Putamen (tissue), 1 donor: ENCODE measurements around the gene MT2A.

Source experiments
- DNase-seq: peaks from one replicate; pipeline ENCODE4 v3.0.0-alpha.2; 2016; ENCODE audit warnings: low spot score

Gene MT2A

DNA sequence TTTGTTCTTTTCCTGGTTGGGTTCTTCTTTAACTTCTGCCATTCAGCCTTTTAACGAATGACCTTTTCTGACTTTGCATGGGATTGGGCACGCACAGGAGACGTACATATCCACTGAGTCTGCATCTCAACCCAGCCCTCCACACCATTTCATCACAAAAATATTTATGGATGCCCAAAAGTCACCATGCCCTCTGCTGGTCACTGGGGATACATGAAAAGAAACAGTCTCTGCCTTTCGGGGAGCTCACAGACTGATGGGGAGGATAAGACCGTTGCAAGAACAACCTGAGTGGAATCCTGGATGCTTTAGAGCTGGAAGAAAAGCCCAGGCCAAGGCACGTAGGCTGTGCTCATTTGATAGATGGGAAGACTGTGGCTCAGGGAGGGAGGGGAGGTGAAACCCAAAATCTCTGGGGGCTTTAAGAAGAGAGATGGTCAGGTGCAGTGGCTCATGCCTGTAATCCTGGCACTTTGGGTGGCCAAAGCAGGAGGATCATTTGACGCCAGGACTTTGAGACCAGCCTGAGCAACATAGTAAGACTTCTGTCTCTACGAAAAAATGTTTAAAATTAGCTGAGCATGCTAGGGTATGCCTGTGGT lies 7.9 kb upstream of the MT2A start:
- no peak for DNase-seq

DNA sequence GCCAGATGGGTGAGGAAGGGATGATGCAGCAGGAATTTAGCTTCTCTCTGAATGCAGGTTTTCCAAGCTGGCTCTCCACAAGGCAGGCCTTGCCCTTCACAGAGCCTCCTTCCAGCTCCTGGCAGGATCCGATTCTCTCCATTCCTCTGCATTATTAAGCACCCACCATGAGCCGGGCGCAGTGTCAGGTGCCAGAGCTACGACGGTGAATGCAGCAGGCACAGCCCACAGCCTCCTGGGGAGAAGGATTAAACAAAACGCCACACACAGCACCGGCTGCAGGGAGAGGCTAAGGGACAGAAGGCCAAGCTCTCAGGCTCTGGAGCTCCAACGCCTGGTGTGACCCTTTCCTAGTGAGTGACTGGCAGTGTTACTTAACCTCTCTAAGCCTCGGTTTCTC lies 7.1 kb upstream of the MT2A start:
- DNase-seq = no peak

DNA sequence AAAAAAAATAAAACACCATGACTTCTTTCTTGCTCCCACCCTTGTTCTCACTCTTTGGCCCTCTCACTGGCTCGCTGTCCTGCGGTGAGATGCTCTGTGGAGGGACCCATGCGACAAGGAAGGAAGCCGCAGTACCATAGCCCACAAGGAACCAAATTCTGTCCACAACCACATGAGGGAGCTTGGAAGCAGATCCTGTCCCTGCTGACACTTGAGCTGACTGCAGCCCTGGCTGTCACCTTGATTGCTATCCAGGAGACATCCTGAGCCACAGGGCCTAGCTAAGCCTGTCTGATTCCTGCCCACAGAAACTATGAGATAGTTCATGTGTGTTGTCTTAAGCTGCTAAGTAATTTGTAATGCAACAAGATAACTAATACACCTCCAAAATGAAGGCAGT lies 4.8 kb upstream of the MT2A start:
- DNase-seq = no peak

DNA sequence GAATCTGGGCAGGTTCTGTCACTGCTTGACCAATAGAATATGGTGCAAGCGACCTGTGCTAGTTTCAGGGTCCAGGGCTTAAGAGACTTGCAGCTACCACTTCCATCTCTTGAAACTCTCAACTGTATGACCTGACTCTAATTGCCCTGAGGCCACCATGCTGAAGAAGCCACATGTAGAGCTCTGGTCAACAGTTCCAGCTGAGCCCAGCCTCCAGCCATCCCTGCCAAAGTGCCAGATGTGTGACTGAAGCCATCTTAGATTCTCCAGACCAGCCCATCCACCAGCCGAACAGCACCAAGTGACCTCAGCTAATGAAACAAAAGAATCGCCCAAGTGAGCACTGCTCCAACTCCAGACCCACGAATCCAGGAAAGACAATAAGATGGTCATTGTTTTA lies 3.4 kb upstream of the MT2A start:
- no peak for DNase-seq

DNA sequence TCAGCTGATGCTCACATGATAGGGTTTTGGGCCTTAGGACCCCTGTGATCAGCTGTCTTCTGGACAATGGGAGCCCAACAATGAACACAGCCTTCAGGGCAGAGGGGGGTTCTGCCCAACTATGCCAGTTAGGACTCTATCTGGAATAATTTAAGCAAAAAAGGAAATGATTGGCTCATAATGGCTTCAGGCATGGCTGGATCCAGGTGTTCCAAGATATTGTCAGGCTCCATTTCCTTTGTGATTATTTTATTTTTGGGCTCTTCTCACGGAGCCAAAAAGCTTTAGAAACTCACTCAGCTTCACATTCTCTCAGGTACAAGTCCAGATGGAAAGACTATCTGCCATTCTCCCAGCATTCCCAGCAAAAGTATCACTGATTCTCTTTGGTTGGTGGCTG lies 2.9 kb upstream of the MT2A start:
- DNase-seq = no peak

GRCh38 chr16:56606071-56606475 lies 2.3 kb upstream of the MT2A start:
- no peak for DNase-seq

DNA sequence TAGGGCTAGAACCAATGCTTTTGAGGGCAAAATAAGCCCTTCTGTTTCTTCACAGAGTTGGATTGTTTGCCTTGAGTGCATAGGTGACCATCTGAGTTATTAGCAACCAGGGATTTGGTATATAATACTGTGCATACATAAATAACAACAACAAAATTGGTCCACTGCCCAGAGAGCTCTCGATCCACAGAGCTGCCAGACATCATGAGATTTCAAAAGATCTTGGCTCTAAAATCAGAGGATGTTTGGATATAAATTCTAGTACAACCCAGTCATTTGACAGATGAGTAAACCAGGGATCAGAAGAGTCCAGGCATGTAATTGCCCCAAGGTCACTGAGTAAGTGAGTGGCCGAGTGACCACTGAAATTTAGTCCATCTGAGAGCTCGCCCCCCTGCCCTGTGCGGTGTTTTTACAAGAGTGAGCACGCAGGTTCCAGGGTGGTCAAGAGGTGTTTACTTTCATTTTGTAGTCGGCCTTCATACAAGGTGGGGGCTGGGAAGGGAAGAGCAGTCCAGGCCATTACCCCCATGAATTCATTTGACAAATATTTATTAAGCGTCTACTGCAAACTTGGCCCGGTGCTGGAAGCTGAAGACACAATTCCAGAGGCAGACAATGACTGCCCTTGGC lies 1.8 kb upstream of the MT2A start:
- no peak for DNase-seq

DNA sequence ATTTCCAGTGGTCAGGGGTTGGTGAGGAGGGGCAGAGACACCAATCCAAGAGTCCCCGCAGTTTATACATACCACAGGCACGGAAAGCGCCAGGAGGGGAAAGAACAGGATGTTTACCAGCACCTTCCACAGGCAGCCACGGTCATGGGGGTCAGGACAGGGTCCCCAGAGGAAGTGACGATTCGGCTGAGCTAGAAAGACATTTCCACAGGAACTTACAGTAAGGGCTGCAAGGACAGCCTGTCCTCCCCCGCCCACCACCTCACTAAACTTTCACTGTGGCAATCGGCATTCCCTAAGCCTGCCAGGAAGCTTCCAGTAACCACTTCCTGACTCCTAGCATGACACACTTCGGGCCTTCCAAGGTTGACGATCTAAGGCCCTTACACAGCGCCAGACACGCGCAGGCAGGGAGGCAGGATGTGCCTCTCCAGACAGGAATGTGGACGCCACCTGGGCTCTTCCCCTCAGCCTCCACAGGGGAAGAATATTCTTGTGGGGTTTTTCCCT lies 1.2 kb upstream of the MT2A start:
- no peak for DNase-seq

DNA sequence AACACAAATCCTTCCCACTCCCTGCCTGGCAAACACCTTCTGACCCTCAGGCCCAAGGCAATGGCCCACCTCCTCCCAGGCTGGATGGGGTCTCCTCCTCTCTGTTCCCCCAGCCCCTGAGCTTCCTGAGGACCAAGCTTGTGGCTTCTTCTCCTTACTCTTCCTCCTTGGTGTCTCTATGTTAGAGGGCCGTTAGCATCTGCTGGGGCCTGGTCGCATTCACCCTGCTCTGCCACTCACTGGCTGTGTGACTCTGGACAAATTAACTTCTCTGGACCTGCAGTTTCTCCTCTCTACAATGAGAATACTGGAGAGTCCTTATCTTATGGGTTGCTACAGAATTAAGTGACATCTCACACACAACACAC lies 725 bp upstream of the MT2A start:
- no peak for DNase-seq

DNA sequence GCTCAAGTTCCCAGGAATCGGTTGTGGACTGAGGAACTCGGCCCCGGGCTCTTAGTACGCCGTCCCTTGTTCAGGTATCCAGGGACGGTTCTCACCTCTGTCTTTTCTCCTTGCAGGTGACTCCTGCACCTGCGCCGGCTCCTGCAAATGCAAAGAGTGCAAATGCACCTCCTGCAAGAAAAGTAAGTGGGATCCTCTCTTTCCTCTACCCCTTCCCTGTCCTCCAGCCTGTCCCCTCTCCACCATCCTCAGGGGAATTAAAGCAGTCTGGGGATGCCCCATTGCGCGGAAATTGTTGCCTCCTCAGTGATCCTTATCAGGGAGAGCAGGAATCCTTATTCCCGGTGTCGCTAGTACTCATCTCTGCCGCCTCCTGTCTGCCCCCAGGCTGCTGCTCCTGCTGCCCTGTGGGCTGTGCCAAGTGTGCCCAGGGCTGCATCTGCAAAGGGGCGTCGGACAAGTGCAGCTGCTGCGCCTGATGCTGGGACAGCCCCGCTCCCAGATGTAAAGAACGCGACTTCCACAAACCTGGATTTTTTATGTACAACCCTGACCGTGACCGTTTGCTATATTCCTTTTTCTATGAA lies 585 bp downstream of the MT2A start:
- DNase-seq = no peak

GRCh38 chr16:56609463-56609921 lies 1.1 kb downstream of the MT2A start:
- no peak for DNase-seq

GRCh38 chr16:56610017-56610608 lies 1.7 kb downstream of the MT2A start:
- no peak for DNase-seq

GRCh38 chr16:56610609-56611111 lies 2.3 kb downstream of the MT2A start:
- no peak for DNase-seq

DNA sequence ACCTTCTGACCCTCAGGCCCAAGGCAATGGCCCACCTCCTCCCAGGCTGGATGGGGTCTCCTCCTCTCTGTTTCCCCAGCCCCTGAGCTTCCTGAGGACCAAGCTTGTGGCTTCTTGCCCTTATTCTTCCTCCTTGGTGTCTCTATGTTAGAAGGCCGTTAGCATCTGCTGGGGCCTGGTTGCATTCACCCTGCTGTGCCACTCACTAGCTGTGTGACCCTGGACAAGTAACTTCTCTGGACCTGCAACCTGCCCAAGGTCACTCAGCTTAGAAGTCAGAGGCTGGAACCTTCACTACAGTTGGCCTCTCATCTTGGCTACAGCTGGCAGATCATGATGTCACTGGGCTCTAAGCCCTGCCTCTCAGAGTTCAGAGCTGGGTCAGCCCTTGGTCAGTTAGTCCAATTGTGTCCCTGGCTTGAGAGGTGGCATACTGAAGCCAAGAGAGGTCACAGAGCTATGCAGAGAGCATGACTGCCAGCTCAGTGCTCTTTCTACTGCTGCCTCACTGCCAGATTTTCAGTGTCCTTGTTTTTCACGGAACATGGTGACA lies 3.0 kb downstream of the MT2A start:
- no peak for DNase-seq

DNA sequence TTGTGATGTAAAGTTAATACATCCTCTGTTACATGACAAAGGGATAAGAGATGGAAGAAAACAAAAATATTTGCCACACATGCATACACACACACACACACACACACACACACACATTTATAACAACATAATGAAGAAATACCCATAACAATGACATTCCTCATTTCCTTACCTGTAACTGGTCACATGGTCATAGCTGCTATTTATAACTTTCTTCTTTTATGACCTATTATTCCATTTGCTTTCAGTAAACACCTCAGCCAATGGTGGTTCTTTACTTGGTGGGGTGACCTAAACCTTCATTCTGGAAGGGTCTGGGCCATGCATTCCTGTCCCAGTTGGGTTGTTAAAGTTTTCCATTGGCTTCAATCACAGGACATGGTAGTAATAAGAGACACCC lies 5.3 kb downstream of the MT2A start:
- no peak for DNase-seq

DNA sequence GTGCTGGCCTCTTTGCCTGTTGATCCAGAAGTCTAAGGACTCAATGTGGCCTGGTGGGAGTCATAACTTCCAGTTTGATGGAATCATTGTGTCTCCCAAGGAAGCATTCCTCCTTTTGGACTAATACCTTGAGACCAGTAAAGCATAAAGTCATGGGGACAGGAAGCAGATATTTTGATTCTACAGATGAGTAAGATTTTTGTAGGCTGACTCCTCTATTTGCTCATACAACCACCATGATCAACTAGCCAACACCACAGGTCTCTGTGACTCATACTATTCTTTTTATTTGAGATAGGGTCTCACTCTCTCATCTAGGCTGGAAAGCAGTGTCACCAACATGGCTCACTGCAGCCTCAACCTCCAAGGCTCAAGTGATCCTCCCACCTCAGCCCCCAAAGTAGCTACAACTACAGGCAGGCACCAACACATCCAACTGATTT lies 6.2 kb downstream of the MT2A start:
- DNase-seq = no peak

GRCh38 chr16:56615353-56615752 lies 7.0 kb downstream of the MT2A start:
- no peak for DNase-seq

GRCh38 chr16:56616608-56617211 lies 8.3 kb downstream of the MT2A start:
- DNase-seq = no peak

DNA sequence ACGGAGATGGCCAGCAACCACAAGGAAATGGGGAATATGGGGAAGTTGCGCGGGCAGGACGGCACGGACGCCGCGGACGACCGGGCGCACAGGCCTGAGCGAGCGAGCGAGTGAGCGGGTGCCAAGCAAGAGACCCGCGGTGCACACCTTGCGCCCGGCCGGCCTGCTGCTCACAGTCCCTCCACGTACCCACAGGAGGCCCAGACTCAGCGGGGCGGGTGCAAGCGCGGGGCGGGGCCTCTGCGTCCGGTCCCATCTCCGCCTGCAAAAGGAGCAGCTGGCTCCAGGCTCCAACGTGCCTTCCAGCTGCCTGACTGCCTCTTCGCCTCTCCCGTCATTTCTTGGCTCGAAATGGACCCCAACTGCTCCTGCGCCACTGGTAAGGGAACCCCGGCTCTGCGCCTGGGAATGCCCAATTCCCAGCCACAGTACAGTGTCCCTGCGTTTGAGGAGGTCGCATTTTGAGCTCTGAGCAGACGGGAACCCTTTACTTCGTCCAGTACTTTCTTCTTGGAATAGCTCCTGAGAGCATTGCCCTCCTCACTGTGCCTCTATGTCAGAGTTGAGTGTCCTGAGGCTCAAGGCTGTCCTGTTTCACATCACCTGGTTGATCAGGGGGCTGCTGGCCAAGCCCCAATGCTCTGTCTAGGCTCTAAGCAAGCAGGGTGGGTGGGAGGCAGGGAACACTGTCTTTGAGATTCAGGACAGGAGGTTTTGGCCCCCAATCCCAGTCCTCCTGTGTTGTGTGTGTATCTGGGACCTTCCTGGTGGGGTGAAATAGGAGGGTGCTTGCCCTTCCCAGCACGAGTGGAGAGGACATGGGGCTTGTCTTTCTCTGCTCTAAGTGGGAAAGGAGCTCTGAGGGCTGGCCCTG lies 9.1 kb downstream of the MT2A start:
- no peak for DNase-seq

GRCh38 chr16:56618138-56618537 lies 9.8 kb downstream of the MT2A start:
- no peak for DNase-seq

GRCh38 chr16:56620339-56620897 lies 12.0 kb downstream of the MT2A start:
- no peak for DNase-seq
